ENCODE measurements around the gene MAP3K5. TPM values are rescaled to one million over a fixed set of nuclear protein-coding genes. Genes with fewer than 3 reads are reported as not detected.

Gene MAP3K5
- total RNA-seq, 1 experiment from 2014 or later: 8.1 TPM

DNA sequence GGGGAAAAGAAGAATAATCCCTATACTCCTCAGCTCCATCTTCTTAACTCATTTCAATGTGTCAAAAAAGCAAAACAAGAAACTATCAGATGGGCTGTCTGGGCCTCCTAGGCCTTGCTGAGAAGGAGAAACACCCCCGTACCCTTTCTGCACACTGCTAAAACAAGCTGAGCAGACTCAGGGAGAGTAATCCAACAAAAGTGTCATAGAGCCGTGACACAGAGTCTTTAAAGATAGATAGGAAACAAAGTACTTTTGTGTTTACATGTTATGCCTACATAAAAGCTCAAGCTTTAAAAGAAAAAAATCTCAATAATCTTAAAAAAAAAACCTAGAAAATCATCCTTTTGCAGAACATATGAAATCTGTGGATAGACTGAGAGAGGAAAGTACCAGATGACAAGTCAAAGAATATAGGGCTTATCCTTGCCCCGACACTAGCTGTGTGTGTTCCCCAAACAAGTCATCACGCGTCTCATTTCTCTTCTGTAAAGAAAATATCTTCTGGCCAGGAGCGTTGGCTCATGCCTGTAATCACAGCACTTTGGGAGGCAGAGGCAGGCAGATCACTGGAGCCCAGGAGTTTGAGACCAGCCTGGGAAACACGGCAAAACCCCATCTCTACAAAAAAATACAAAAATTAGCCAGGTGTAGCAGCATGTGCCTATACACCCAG, 81.3 kb downstream of the MAP3K5 start:
- no peak for ATAC-seq
- no peak overlapping the region for H3K4me3 ChIP-seq (ENCODE audit: low read depth in 2 of 2, low read length in 2 of 2)
- H3K9me3 ChIP-seq (ENCODE audit: control insufficient read depth, insufficient read depth, low read depth, low read length): no peaks in the 10 kb centered on the region
- BruUV-seq (replicated peaks): no TSS peak
- no peak overlapping the region for H3K27ac ChIP-seq (ENCODE audit: low read length)
- no peaks in the 10 kb centered on the region for H3K4me1 ChIP-seq (ENCODE audit: control insufficient read depth, insufficient read depth, low read length)
- in situ Hi-C loops (cut with HindIII; ENCODE audit: low pct_unique_long_range_greater_than_20kb, low sequenced_read_pairs) (no loop called here), intact Hi-C loops (cut with micrococcal nuclease; ENCODE audit: unreplicated experiment) (no loop called here)
- no peaks in the 10 kb centered on the region for H3K27me3 ChIP-seq (ENCODE audit: control insufficient read depth, insufficient read depth, low read length)
- CTCF ChIA-PET: no interaction called here
- POLR2A ChIA-PET: no interaction called here
- no peak for DNase-seq (ENCODE audit: low read depth, low spot score)
- H3K36me3 ChIP-seq (ENCODE audit: control insufficient read depth, insufficient read depth, low read length): no peaks in the 10 kb centered on the region
- TF ChIP-seq SIN3A (IDR thresholded peaks at IDR 0.05; ENCODE audit: borderline replicate concordance, insufficient read depth, low read depth, low read length) (no peak), TCF7L2 (IDR thresholded peaks at IDR 0.05; ENCODE audit: low read depth, low read length) (no peak), POLR2AphosphoS5 (IDR thresholded peaks at IDR 0.05; ENCODE audit: low read depth, low read length) (no peak)
- TF ChIP-seq, protein P1, sequence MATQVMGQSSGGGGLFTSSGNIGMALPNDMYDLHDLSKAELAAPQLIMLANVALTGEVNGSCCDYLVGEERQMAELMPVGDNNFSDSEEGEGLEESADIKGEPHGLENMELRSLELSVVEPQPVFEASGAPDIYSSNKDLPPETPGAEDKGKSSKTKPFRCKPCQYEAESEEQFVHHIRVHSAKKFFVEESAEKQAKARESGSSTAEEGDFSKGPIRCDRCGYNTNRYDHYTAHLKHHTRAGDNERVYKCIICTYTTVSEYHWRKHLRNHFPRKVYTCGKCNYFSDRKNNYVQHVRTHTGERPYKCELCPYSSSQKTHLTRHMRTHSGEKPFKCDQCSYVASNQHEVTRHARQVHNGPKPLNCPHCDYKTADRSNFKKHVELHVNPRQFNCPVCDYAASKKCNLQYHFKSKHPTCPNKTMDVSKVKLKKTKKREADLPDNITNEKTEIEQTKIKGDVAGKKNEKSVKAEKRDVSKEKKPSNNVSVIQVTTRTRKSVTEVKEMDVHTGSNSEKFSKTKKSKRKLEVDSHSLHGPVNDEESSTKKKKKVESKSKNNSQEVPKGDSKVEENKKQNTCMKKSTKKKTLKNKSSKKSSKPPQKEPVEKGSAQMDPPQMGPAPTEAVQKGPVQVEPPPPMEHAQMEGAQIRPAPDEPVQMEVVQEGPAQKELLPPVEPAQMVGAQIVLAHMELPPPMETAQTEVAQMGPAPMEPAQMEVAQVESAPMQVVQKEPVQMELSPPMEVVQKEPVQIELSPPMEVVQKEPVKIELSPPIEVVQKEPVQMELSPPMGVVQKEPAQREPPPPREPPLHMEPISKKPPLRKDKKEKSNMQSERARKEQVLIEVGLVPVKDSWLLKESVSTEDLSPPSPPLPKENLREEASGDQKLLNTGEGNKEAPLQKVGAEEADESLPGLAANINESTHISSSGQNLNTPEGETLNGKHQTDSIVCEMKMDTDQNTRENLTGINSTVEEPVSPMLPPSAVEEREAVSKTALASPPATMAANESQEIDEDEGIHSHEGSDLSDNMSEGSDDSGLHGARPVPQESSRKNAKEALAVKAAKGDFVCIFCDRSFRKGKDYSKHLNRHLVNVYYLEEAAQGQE (IDR thresholded peaks at IDR 0.05; ENCODE audit: insufficient read depth in 1 of 2, low read depth in 2 of 2, low read length in 1 of 2): no peak
- TF ChIP-seq, protein P2, sequence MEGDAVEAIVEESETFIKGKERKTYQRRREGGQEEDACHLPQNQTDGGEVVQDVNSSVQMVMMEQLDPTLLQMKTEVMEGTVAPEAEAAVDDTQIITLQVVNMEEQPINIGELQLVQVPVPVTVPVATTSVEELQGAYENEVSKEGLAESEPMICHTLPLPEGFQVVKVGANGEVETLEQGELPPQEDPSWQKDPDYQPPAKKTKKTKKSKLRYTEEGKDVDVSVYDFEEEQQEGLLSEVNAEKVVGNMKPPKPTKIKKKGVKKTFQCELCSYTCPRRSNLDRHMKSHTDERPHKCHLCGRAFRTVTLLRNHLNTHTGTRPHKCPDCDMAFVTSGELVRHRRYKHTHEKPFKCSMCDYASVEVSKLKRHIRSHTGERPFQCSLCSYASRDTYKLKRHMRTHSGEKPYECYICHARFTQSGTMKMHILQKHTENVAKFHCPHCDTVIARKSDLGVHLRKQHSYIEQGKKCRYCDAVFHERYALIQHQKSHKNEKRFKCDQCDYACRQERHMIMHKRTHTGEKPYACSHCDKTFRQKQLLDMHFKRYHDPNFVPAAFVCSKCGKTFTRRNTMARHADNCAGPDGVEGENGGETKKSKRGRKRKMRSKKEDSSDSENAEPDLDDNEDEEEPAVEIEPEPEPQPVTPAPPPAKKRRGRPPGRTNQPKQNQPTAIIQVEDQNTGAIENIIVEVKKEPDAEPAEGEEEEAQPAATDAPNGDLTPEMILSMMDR (IDR thresholded peaks at IDR 0.05): no peak

DNA sequence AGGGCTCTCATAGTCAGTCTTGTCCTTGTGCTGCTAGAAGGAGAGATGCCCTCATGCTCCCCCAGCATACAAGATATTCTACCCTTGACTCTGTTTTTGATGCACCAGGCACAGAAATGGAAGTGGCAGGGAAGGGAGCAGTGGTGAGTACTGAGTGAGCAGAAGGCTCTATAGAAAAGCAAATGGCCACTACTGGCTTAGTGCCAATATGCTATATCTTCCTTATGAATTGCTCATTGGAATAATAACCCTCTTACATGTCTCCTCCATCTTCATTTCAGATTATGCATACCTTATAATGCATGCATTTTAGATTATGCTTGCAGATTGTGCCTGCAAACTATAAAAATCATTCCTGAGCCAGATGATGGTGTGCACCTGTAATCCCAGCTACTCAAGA, 82.8 kb downstream of the MAP3K5 start:
- no TSS peak for BruUV-seq (replicated peaks)
- no peak overlapping the region for H3K4me3 ChIP-seq (ENCODE audit: low read depth in 2 of 2, low read length in 2 of 2)
- in situ Hi-C loops (cut with HindIII; ENCODE audit: low pct_unique_long_range_greater_than_20kb, low sequenced_read_pairs): no loop called here
- no peaks in the 10 kb centered on the region for H3K36me3 ChIP-seq (ENCODE audit: control insufficient read depth, insufficient read depth, low read length)
- intact Hi-C loops (cut with micrococcal nuclease; ENCODE audit: unreplicated experiment): no loop called here
- no peak overlapping the region for H3K27ac ChIP-seq (ENCODE audit: low read length)
- TF ChIP-seq TCF7L2 (IDR thresholded peaks at IDR 0.05; ENCODE audit: low read depth, low read length) (no peak), POLR2AphosphoS5 (IDR thresholded peaks at IDR 0.05; ENCODE audit: low read depth, low read length) (no peak), SIN3A (IDR thresholded peaks at IDR 0.05; ENCODE audit: borderline replicate concordance, insufficient read depth, low read depth, low read length) (no peak)
- TF ChIP-seq, protein P1 (IDR thresholded peaks at IDR 0.05; ENCODE audit: insufficient read depth in 1 of 2, low read depth in 2 of 2, low read length in 1 of 2): no peak
- TF ChIP-seq, protein P2 (IDR thresholded peaks at IDR 0.05): no peak
- CTCF ChIA-PET: no interaction called here
- no peaks in the 10 kb centered on the region for H3K27me3 ChIP-seq (ENCODE audit: control insufficient read depth, insufficient read depth, low read length)
- H3K4me1 ChIP-seq (ENCODE audit: control insufficient read depth, insufficient read depth, low read length): no peaks in the 10 kb centered on the region
- POLR2A ChIA-PET: no interaction called here
- ATAC-seq (no peak), DNase-seq (ENCODE audit: low read depth, low spot score) (no peak)
- no peaks in the 10 kb centered on the region for H3K9me3 ChIP-seq (ENCODE audit: control insufficient read depth, insufficient read depth, low read depth, low read length)

Measured in Panc1 (cell line).